Mammary epithelial cell (primary cell): ENCODE results near the gene PHOSPHO2.

Source experiments
- CTCF ChIP-seq, 2 donors: IDR thresholded peaks in 1 of 2; conservative IDR thresholded peaks in 1 of 2; 2 replicates each; pipeline ENCODE4 v1.5.1; 2011 to 2012; ENCODE audit warnings: inconsistent platforms in 2 of 2, low read length in 2 of 2, mild to moderate bottlenecking in 2 of 2, control low read depth in 1 of 2, low read depth in 1 of 2; ENCODE audit not compliant: insufficient read depth in 1 of 2; ENCODE audit errors: extremely low read depth in 1 of 2
- EZH2 ChIP-seq: IDR thresholded peaks from 2 replicates; pipeline ENCODE4 v1.6.1; 2012; ENCODE audit warnings: low read length, inconsistent platforms, borderline replicate concordance

DNA sequence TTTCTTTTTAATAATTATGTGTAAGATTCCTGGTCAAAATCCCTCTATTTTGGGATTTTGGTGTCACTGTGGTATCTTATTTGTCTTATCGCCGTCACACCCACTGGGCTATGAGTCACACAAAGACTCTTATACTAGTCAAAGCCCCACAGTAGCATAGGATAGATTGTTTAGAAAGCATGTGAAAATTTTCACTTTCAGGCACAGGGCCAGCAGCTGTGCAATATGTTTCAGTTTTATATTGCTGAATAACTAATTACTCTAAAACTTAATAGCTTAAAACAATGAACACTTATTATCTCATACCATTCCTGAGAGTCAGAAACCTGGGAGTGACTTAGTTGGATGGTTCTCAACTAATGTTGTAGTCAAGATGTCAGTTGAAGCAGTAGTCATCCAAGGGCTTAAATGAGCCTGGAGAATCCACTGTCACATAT lies 24.0 kb upstream of the PHOSPHO2 start:
- TF ChIP-seq CTCF (conservative IDR thresholded peaks at IDR 0.05 in 1 of 2, IDR thresholded peaks at IDR 0.05 in 1 of 2; ENCODE audit: extremely low read depth in 1 of 2, insufficient read depth in 1 of 2, low read depth in 1 of 2, low read length in 2 of 2), result no peak
- TF ChIP-seq EZH2, result no peak
